Kidney epithelial cell (primary cell): ENCODE measurements around the gene DVL1. TPM values are rescaled to one million over a fixed set of nuclear protein-coding genes. Genes with fewer than 3 reads are reported as not detected.
"Not testable (repeated sequence)": the region's sequence is repeated elsewhere in the genome, so short reads cannot be mapped to it uniquely, and the experiment has no call there.

Experiments
- DNase-seq: peaks from one replicate; pipeline ENCODE4 v3.0.0-alpha.2; 2010; ENCODE audit warnings: low read depth
- H3K27me3 ChIP-seq: 2 replicates; pipeline ENCODE4 v1.6.0; 2011; ENCODE audit warnings: low read length; ENCODE audit not compliant: control insufficient read depth, insufficient read depth
- H3K36me3 ChIP-seq: 2 replicates; pipeline ENCODE4 v1.5.1; 2011; ENCODE audit warnings: low read length; ENCODE audit not compliant: control insufficient read depth, insufficient read depth
- H3K4me3 ChIP-seq: 2 replicates; pipeline ENCODE4 v1.5.1; 2011; ENCODE audit warnings: low read depth, mild to moderate bottlenecking, control low read depth, low read length
- total RNA-seq: library from RNA; depleted of rRNA; stranded (reverse); fragments of >200 nt; gene quantifications from 2 replicates; pipeline ENCODE4 v1.2.3, GENCODE V29; 2015
- TF ChIP-seq, protein P1 (sequence below): IDR thresholded peaks from 2 replicates; pipeline ENCODE4 v1.5.1; 2011; ENCODE audit warnings: mild to moderate bottlenecking, moderate library complexity, low read length, control low read depth, inconsistent platforms; ENCODE audit not compliant: insufficient read depth, poor library complexity, severe bottlenecking

DVL1 gene
- total RNA-seq, 1 donor from 2014 or later, result 87.3 TPM

DNA sequence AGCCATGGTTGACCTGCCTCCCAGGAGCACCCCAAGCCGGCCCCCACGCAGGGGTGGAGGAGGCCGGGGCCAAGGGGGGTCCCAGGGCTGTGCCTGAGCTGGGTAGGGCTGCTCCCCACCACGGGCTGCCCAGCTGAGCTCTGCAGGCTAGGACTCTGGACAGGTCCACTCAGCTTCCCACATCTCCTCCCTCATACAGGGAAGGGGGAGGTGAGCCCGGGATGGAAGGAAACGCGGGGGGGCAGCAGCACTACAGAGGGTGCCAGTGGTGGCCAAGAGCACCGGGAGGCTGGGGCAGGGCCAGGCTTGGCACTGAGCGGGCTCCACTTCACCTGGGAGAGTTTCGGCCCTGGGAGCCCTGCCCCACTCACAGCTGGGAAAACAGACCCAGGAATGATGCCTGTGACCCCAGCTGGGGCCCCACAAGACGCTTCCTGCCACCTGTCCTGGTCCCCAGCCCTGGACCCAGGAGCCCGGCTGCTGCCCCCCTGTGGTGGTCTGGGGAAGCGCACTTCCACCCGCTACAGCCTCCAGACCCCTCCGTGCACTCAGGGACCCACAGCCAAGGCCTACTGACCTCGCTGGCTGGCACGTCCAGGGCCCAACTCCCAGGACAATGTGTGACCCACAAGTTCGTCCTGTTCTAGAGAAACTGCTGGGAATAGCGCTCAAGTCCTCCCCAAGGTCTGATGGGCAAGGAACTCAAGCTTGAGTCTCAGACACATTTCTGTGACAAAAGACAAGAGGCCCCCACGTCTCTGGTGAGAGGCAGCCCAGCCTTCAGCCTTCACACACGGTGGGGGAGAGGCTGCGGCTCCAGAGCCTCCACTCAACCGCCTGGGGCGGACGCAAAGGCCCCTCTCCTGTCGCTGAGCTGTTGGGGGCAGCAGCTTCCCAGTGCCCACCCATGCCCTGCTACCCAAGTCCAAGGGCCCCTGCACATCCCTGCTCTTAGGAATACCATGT is 22.8 kb upstream of the DVL1 start:
- no peak for DNase-seq
- no peaks in the 10 kb centered on the region for H3K36me3 ChIP-seq
- H3K27me3 ChIP-seq, result no peaks in the 10 kb centered on the region
- TF ChIP-seq, protein P1, sequence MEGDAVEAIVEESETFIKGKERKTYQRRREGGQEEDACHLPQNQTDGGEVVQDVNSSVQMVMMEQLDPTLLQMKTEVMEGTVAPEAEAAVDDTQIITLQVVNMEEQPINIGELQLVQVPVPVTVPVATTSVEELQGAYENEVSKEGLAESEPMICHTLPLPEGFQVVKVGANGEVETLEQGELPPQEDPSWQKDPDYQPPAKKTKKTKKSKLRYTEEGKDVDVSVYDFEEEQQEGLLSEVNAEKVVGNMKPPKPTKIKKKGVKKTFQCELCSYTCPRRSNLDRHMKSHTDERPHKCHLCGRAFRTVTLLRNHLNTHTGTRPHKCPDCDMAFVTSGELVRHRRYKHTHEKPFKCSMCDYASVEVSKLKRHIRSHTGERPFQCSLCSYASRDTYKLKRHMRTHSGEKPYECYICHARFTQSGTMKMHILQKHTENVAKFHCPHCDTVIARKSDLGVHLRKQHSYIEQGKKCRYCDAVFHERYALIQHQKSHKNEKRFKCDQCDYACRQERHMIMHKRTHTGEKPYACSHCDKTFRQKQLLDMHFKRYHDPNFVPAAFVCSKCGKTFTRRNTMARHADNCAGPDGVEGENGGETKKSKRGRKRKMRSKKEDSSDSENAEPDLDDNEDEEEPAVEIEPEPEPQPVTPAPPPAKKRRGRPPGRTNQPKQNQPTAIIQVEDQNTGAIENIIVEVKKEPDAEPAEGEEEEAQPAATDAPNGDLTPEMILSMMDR, result peak; percentile 93
- no peak overlapping the region for H3K4me3 ChIP-seq

DNA sequence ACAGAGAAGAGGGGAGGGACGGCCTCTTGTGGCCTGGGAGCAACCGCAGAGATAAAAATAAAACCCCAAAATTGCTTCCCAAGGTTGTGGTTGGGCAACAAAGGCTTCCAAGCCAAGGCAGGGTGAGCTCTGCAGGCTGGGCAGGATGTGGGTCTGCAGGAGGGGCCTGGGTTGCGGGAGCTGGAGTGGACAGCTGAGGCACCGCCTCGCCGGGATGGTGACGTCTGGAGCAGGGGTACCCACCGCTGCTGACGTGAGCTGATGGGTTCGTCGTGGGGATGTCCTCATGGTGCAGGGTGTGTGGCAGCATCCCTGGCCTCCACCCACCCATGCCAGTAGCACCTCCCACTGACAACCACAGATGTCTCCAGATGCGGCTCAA is 22.1 kb upstream of the DVL1 start:
- H3K27me3 ChIP-seq, result no peaks in the 10 kb centered on the region
- no peak for DNase-seq
- TF ChIP-seq, protein P1, result no peak
- H3K4me3 ChIP-seq, result no peak overlapping the region
- no peaks in the 10 kb centered on the region for H3K36me3 ChIP-seq

DNA sequence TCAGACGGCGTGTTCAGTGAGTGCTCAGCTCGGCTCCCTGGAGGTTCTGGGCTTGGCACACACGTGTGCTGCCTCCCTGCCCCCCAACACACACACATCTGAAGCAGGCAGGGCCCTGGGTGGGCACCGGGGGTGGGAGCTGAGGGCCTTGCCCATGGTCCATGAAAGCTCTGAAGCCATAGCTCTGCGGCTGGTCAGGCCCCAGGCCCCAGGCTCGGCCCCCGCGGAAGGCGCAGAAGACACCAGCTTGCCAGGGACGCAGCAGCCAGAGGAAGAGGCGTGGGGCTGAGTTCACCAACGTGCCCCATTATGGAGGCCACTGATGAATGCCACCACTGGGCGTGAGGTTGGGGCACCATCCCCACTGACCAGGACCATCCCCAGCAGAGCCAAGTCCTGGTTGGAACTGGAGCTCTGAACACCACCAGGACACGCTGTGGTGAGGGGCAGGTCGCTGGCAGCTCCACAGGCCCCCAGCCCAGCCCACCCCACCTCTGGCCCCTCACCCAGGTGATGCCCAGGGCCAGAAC is 21.6 kb upstream of the DVL1 start:
- no peak for DNase-seq
- no peaks in the 10 kb centered on the region for H3K27me3 ChIP-seq
- TF ChIP-seq, protein P1, result no peak
- no peaks in the 10 kb centered on the region for H3K36me3 ChIP-seq
- H3K4me3 ChIP-seq, result no peak overlapping the region

DNA sequence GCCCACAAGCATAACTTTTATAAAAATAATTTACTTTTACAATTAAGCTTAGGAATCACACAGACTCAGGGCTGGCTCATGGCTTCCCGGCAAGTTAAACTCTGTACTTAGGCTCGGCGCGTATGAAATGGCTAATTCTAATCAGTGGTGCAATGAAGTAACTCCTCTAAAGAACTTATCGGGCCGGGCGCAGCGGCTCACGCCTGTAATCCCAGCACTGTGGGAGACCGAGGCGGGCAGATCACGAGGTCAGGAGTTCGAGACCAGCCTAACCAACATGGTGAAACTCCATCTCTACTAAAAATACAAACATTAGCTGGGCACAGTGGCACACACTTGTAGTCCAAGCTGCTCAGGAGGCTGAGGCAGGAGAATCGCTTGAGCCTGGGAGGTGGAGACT is 20.9 kb upstream of the DVL1 start:
- not testable (repeated sequence) for H3K27me3 ChIP-seq, DNase-seq, H3K36me3 ChIP-seq, H3K4me3 ChIP-seq

DNA sequence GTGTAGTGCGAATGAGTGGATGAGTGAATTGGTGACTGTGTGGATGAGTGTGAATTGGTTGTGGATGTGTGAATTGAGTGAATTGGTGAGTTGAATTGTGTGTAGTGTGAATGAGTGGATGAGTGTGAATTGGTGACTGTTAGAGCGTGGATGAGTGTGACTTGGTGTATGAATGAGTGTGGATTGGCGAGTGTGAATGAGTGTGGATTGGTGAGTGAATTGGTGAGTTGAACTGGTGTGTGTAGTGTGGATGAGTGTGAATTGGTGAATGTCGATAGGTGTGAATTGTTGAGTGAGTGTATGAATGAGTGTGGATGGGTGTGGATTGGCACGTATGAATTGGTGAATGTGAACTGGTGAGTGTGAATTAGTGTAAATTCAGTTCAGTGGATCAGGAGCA is 18.1 kb upstream of the DVL1 start:
- Histone ChIP-seq H3K36me3 (no peaks in the 10 kb centered on the region), H3K4me3 (no peak overlapping the region), H3K27me3 (no peaks in the 10 kb centered on the region)
- TF ChIP-seq, protein P1, result no peak
- no peak for DNase-seq

DNA sequence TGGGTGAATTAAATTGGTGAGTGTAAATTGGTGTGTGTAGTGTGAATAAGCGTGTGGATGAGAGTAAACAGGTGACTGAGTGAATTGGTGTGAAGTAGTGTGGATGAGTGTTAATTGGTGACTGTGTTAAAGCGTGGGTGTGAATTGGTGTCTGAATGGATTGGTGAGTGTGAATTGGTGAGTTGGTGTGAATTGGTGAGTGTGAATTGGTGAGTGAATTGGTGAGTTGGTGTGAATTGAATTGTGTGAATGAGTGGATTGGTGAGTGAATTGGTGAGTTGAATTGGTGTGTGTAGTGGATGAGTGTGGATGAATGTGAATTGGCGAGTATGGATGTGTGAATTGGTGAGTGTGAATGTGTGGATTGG is 17.5 kb upstream of the DVL1 start:
- TF ChIP-seq, protein P1, result no peak
- Histone ChIP-seq H3K36me3 (no peaks in the 10 kb centered on the region), H3K27me3 (no peaks in the 10 kb centered on the region), H3K4me3 (no peak overlapping the region)
- no peak for DNase-seq
